Measurements from ENCODE around the gene ZBTB20.

Gene ZBTB20

DNA sequence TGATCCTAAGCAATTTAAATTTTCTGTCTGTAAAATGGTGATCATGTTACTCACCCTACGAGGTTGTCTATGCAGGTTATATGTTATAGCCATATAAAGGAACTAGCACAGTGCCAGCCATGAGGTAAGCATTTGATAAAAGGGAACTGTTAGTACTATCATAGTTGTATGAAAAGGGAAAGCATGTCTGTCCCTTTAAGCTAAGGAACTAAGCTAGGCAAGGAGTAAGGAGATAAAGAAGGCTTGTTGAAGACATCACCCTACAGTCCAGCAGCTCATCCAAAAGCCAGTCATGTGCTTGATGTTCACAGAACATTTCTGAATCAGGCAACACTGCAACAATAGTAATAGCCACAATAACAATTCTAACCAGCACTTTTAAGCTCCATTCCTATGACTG lies 243.9 kb downstream of the ZBTB20 start:
- Mint-ChIP-seq H3K27ac (no peak overlapping the region), H3K4me3 (no peak overlapping the region), H3K27me3 (no peaks in the 10 kb centered on the region), H3K9me3 (no peaks in the 10 kb centered on the region), H3K36me3 (ENCODE audit: low read depth) (peaks cover 3% of the 10 kb centered on the region), H3K4me1 (peaks cover 16% of the 10 kb centered on the region)
- DNase-seq, result no peak
- no peak for ATAC-seq

DNA sequence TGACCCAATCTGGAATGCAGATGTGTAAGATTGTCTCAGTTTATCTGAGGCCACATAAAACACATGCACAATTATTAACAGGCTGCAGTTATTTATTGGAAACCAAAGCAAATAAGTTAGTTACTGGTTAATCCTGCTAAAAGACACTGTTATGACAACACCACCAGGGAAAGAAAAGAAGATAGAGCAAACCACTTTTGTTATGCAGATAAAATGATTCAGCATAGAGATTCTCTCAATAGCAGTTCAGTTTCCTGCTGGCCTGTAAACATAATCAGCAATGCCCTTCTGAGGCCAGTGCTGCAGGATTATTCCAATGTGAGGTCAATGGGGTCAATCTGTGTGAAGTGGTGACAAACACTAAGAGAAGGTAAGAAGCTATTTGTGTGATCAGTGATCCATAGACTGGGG lies 244.4 kb downstream of the ZBTB20 start:
- ATAC-seq, result no peak
- Mint-ChIP-seq H3K36me3 (ENCODE audit: low read depth) (peaks cover 1% of the 10 kb centered on the region), H3K4me1 (peaks cover 16% of the 10 kb centered on the region)

DNA sequence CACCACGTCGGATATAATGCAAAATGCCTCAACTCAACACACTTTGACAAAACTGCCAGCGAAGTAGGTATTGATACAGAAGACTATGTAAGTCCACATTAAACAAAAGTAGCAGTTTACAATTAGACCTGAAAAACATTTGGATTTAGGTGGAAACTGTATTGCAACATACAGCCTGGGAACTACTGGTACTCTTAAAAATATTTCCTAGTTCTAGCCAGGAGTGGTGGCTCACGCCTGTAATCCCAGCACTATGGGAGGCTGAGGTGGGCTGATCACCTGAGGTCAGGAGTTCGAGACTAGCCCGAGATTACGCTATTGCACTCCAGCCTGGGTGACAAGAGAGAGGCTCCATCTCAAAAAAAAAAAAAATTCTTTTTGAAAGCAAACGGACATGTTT lies 246.2 kb downstream of the ZBTB20 start:
- Mint-ChIP-seq H3K4me3 (peak overlapping the region; percentile 49), H3K4me1 (peaks cover 15% of the 10 kb centered on the region), H3K36me3 (ENCODE audit: low read depth) (no peaks in the 10 kb centered on the region), H3K27me3 (no peaks in the 10 kb centered on the region), H3K27ac (no peak overlapping the region), H3K9me3 (no peaks in the 10 kb centered on the region)
- ATAC-seq, result no peak
- DNase-seq, result no peak

More for the DNA sequence above, 244.4 kb downstream of the ZBTB20 start:
- Mint-ChIP-seq H3K27me3 (no peaks in the 10 kb centered on the region), H3K27ac (no peak overlapping the region), H3K4me3 (no peak overlapping the region), H3K9me3 (no peaks in the 10 kb centered on the region)
- DNase-seq, result no peak

DNA sequence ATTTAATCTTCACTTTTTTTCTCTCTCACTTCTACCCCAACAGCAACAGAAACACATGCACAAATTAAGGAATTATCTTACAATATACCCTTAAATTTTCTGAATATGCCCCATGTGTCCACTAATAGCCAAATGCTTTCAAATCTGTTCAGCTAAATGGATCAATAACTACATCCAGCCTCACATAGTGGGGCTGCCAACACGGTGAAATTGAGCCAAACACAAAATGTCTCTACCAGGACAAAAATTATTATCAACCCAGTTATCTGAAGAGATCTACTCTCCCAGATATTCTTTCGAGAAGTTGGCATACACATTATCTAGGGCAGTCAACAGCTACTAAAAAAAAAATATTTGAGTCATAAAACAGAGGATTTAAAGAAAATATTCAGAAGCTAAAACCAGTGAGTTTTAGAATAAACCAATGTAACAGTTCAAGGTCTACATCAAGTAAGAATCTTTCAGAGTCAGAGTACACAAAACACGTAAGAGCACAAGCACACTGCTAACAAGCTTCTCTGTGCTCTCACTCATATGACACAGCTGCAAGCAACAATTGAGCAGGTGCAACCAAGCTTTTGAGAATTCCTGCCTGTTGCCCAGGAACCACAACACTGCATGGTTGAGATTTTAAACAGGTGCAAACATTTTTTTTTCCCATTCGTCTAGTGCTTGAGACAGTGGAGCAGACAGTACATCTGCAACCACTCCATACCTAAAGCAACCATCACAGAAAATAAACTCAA lies 247.7 kb downstream of the ZBTB20 start:
- H3K36me3 Mint-ChIP-seq (ENCODE audit: low read depth), result no peaks in the 10 kb centered on the region
- ATAC-seq (no peak), DNase-seq (no peak)
- peaks cover 5% of the 10 kb centered on the region for H3K4me1 Mint-ChIP-seq
- no peak overlapping the region for H3K4me3 Mint-ChIP-seq
- H3K27me3 Mint-ChIP-seq, result no peaks in the 10 kb centered on the region
- H3K9me3 Mint-ChIP-seq, result no peaks in the 10 kb centered on the region
- no peak overlapping the region for H3K27ac Mint-ChIP-seq

DNA sequence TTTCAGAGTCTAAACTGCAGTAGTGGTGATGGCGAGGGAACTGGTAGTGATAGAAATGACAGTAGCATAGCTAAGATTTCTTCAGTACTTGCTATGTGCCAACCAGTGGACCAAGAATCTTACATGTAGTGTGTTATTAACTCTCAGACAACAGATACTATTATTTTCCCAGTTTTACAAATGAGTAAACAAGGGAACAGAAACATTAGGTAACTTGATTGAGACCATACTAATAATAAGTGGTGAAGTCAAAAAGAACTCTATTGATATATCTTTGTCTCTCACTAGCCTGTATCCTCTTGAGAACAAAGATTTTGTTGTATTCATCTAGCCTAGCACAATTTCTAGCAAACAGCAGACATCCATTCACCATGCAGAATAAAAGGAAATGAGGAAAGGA lies 250.1 kb downstream of the ZBTB20 start:
- Mint-ChIP-seq H3K9me3 (no peaks in the 10 kb centered on the region), H3K36me3 (ENCODE audit: low read depth) (peaks cover 4% of the 10 kb centered on the region), H3K4me3 (no peak overlapping the region), H3K4me1 (peaks cover 5% of the 10 kb centered on the region), H3K27me3 (no peaks in the 10 kb centered on the region), H3K27ac (no peak overlapping the region)
- DNase-seq (no peak), ATAC-seq (no peak)

DNA sequence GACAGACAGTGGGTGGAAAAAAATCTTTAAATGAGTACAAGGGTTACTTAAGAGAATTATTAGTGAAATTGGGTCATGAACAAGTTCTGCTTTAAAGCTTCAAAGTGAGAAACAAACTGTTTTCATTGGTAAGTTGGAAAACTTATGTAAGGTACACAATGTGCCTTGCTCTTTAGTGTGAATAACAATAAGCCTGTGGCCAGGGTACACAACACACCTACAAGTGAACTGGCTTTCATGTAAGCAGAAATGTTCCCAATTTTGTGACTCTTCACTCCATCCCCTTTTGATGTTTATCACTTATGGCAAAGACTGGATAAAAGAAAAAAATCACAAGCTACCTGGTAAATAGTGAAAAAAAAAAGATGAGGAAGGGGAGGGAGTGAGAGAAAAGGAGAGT lies 253.7 kb downstream of the ZBTB20 start:
- DNase-seq (no peak), ATAC-seq (no peak)
- H3K27me3 Mint-ChIP-seq, result no peaks in the 10 kb centered on the region
- no peaks in the 10 kb centered on the region for H3K4me1 Mint-ChIP-seq
- no peak overlapping the region for H3K27ac Mint-ChIP-seq
- H3K36me3 Mint-ChIP-seq (ENCODE audit: low read depth), result peaks cover 4% of the 10 kb centered on the region
- no peaks in the 10 kb centered on the region for H3K9me3 Mint-ChIP-seq
- no peak overlapping the region for H3K4me3 Mint-ChIP-seq

DNA sequence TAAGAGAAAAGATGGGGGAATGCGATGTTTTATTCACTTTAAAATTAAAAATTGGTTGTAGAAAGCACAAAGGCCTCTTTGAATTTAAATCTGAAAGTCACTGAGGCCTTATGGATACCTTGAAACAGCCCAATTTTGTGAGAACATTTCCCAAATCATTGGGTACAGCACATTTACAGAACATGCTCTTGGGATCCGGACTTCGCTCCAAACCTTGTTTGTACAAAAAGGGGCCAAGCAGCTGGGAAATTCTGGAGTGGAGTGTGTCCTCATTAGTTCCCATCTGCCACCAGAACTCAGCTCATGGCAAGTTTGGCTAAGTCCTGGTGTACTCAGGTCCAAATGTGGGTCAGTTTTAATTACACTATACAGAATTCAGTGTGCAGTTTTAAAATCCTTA lies 254.2 kb downstream of the ZBTB20 start:
- DNase-seq, result no peak
- Mint-ChIP-seq H3K4me3 (no peak overlapping the region), H3K27ac (no peak overlapping the region), H3K4me1 (no peaks in the 10 kb centered on the region), H3K36me3 (ENCODE audit: low read depth) (peaks cover 4% of the 10 kb centered on the region), H3K27me3 (no peaks in the 10 kb centered on the region), H3K9me3 (no peaks in the 10 kb centered on the region)
- ATAC-seq, result no peak

DNA sequence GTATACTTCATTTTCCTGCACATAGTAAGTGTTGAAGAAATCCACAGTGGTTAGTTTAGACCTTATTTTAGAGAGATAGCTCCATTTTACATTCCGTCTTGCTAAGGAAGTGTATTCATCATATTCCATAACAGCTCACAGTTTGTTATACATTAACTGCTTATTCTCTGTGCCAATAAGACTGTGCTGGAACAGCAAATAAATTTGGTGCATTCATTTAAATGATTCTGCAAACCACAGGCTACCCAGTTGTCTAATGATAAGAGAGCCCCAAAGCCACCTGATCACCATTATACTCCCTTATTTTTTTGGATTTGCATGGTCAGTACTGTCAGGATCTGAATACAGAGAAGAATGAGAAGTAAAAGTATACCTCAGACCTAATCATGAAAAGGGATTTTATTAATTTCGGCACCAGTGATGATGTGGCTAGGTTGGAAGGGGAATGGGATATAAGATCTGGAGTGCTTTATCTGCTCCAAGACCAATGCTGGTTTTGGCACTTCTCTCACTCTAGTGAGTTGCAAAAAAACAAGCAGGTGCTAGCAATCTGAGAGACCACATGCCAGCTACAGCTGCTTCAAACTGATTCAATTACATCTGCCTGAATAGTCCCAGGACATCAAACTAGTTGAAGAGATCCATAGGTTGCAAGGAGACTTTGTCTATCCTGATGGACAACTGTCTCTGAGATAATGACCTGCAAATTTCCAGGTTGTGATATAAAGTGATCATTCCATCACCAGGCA lies 254.8 kb downstream of the ZBTB20 start:
- no peaks in the 10 kb centered on the region for H3K4me1 Mint-ChIP-seq
- H3K4me3 Mint-ChIP-seq, result no peak overlapping the region
- ATAC-seq, result no peak
- H3K9me3 Mint-ChIP-seq, result no peaks in the 10 kb centered on the region
- H3K36me3 Mint-ChIP-seq (ENCODE audit: low read depth), result peaks cover 4% of the 10 kb centered on the region
- H3K27ac Mint-ChIP-seq, result no peak overlapping the region
- H3K27me3 Mint-ChIP-seq, result no peaks in the 10 kb centered on the region
- no peak for DNase-seq

DNA sequence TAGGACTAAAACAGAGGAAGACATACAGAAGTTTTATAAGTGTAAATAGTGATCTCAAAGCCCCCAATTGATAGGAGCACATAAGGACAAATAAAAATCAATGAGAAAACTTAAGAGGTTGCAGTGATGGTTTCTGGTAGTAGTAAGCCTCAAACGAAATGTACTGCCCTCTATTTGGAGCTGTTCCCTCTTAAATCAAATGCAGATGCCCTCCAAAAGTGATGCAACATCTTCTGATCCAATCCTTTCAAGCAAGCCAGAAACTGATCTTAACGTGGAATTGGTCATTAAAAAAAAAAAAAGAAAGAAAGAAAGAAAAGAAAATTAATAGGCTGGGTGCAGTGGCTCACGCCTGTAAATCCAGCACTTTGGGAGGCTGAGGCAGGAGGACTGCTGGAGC lies 259.3 kb downstream of the ZBTB20 start:
- Mint-ChIP-seq H3K9me3 (no peaks in the 10 kb centered on the region), H3K4me1 (peaks cover 3% of the 10 kb centered on the region), H3K27ac (no peak overlapping the region), H3K4me3 (no peak overlapping the region), H3K36me3 (ENCODE audit: low read depth) (no peaks in the 10 kb centered on the region), H3K27me3 (no peaks in the 10 kb centered on the region)
- DNase-seq, result no peak
- no peak for ATAC-seq

DNA sequence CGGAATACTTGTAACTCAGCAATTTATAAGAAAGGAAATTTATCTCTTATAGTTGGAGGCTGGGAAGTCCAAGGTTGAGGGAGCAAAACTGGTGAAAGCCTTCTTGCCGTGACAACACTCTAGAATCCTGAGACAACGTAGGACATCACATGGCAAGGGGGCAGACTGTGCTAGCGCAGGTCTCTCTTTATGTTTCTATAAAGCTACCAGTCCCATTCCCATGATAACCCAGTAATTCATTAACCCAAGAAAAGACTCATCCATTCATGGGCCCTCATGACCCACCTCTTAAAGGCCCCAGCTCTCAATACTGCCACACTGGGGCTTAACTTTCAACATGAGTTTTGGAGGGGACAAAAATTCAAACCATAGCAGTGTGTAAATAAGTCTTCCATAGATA lies 260.2 kb downstream of the ZBTB20 start:
- H3K27ac Mint-ChIP-seq, result no peak overlapping the region
- ATAC-seq (no peak), DNase-seq (no peak)
- H3K4me3 Mint-ChIP-seq, result no peak overlapping the region
- H3K9me3 Mint-ChIP-seq, result no peaks in the 10 kb centered on the region
- H3K36me3 Mint-ChIP-seq (ENCODE audit: low read depth), result no peaks in the 10 kb centered on the region
- H3K4me1 Mint-ChIP-seq, result peaks cover 3% of the 10 kb centered on the region
- no peaks in the 10 kb centered on the region for H3K27me3 Mint-ChIP-seq

DNA sequence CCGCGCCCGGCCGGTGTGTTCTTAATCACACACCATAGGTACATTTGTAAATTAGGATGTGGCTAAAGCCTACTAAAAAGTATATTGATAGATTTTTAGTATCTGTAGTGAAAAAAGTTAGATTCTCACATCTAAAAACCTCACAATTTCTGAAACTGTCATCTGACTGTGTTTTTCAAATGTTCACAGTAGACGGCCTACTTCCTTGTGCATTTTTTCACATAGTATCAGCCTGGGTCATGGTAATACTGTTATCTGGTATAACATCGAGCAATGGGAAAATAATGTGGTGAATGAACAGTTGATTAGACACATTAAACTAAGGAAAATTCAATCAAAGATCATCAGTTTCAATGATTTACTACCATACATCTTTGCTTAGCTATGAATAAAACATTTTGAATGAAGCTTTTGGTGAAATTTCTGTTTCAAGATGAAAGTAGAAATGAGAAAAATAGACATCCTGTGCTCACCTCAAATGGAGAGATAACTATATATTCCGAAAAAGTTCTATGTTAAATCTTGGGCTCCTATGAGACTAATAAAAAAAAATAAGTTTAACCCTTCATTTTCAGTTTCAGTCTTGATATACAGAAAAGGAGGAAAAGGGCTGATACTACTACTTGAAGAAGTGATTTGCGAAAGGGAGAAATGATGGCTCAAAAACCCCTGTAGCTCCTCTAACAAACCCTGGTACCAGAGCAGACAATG lies 262.7 kb downstream of the ZBTB20 start:
- Mint-ChIP-seq H3K4me3 (no peak overlapping the region), H3K27ac (no peak overlapping the region), H3K27me3 (no peaks in the 10 kb centered on the region), H3K9me3 (no peaks in the 10 kb centered on the region), H3K36me3 (ENCODE audit: low read depth) (peaks cover 2% of the 10 kb centered on the region), H3K4me1 (peaks cover 6% of the 10 kb centered on the region)
- ATAC-seq (no peak), DNase-seq (no peak)

DNA sequence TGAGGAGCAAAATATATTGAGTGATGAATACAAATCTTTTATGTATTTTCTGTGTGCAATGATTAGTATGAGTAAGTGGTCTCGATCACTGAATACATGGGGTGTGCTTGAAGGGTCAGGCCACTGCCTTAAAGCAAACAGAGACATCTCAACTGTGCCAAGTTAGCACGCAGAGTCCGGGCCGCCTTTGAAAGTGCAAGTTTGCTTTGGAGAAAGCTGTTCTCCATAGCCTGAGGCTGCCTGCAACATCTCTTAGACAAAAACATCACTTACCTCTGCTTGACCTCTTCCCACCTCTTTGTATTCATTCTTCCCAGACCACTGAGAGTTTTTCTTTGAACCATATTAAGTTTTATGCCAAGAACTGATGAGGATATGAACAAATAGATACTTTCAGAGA lies 267.0 kb downstream of the ZBTB20 start:
- Mint-ChIP-seq H3K9me3 (no peaks in the 10 kb centered on the region), H3K27me3 (no peaks in the 10 kb centered on the region), H3K36me3 (ENCODE audit: low read depth) (peaks cover 2% of the 10 kb centered on the region), H3K4me3 (no peak overlapping the region), H3K4me1 (peaks cover 19% of the 10 kb centered on the region), H3K27ac (no peak overlapping the region)
- no peak for DNase-seq
- ATAC-seq, result no peak

DNA sequence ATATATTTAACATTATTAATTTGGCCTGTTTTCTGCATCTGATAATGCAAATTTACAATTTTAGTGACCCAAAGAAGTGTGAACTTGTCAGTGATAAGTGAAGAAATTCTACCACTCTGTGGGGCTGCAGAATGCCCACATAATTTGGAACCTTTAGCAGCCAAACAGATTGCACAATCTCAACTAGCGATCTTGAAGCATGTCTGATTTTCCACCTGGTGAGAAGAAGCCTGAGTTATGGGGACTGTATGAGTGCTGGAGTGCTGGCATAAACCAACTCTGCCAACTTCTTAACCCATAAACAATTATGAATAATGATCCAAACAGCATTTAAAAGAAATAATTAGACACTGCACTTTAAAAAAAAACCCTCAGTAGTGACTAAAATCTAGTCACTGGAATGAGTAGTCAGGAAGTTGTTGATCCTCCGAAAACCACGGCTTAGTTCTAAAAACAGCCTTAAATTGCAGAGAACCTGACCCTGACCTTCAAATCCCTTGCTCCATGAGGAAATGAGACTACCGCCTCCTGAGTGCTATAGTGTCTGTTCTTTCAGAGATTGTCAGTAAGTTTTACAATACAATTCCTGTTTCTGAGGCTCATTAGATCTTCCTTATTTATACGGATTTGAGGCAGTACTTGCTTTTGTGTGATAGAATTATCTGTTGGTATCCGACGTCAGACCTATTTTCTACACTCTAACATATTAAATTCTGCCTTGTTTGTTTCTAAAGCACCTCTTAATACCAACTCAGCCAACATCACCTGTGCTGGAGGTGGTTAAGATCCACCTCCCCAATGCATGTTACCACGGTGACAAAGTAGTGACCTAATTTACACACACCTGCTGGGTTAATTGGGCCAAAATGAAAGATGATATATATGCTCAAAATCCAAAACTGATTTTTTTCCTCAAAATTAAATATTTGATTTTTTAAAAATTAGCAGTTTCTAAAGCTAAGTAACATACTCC lies 267.7 kb downstream of the ZBTB20 start:
- no peak for DNase-seq
- H3K27me3 Mint-ChIP-seq, result no peaks in the 10 kb centered on the region
- no peaks in the 10 kb centered on the region for H3K9me3 Mint-ChIP-seq
- ATAC-seq, result peak; percentile 33
- no peak overlapping the region for H3K27ac Mint-ChIP-seq
- no peak overlapping the region for H3K4me3 Mint-ChIP-seq
- H3K36me3 Mint-ChIP-seq (ENCODE audit: low read depth), result peaks cover 2% of the 10 kb centered on the region
- peaks cover 19% of the 10 kb centered on the region for H3K4me1 Mint-ChIP-seq

Data from activated naive CD8-positive, alpha-beta T cell treated with anti-CD3 and anti-CD28 coated beads, Interleukin-2, amount 50 U/mL, for 24 hours (primary cell).